BLaER1 (cell line): Measurements from ENCODE around the gene MAP4K4.

Experiments
- H3K27ac ChIP-seq: shearing (Covaris generic); formaldehyde crosslinking; 2 replicates; pipeline ENCODE4 v1.8.1; 2022
- H3K27me3 ChIP-seq: shearing (Covaris generic); formaldehyde crosslinking; 2 replicates; pipeline ENCODE4 v1.8.1; 2022
- H3K36me3 ChIP-seq: shearing (Covaris generic); formaldehyde crosslinking; 2 replicates; pipeline ENCODE4 v1.8.1; 2022
- H3K4me1 ChIP-seq: shearing (Covaris generic); formaldehyde crosslinking; 2 replicates; pipeline ENCODE4 v1.8.1; 2022
- H3K4me2 ChIP-seq: shearing (Covaris generic); formaldehyde crosslinking; 2 replicates; pipeline ENCODE4 v1.8.1; 2022
- H3K4me3 ChIP-seq: shearing (Covaris generic); formaldehyde crosslinking; 2 replicates; pipeline ENCODE4 v1.8.1; 2022
- H3K9ac ChIP-seq: shearing (Covaris generic); formaldehyde crosslinking; 2 replicates; pipeline ENCODE4 v1.8.1; 2022
- H3K9me3 ChIP-seq: shearing (Covaris generic); formaldehyde crosslinking; 2 replicates; pipeline ENCODE4 v1.8.1; 2022
- H4K20me1 ChIP-seq: shearing (Covaris generic); formaldehyde crosslinking; 2 replicates; pipeline ENCODE4 v1.8.1; 2022
- Cebpa-rat ChIP-seq: shearing (Covaris generic); IDR thresholded peaks from 2 replicates; pipeline ENCODE4 v1.8.1; 2022

MAP4K4 gene

DNA sequence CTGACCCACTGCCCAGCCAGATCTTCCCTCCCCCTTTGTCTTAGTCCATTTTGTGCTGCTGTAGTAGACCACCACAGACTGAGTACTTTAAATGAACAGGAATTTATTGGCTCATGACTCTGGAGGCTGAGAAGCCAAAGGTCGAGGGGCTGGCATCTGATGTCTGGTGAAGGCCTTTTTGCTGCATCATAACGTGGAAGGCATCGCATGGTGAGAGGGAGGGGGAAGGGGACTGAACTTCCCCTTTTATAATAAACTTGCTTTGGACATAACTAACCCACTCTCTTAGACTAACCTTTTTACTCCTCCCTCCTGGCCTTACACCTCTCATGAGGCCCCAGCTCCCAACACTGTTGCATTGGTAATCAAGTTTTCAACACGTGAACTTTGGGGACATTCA lies 83.8 kb downstream of the MAP4K4 start:
- no peak for TF ChIP-seq Cebpa-rat
- H3K9ac ChIP-seq, result no peak overlapping the region
- H3K27ac ChIP-seq, result no peak overlapping the region
- H3K36me3 ChIP-seq, result peaks cover 18% of the 10 kb centered on the region
- H3K9me3 ChIP-seq, result 0 out of 2 replicates have a peak, but pooled peaks cover 5% of the 10 kb centered on the region
- peak overlapping the region; percentile 20 for H3K4me2 ChIP-seq
- H3K4me1 ChIP-seq, result peaks cover 32% of the 10 kb centered on the region
- no peak overlapping the region for H3K4me3 ChIP-seq
- peaks cover 100% of the 10 kb centered on the region for H4K20me1 ChIP-seq
- no peaks in the 10 kb centered on the region for H3K27me3 ChIP-seq

DNA sequence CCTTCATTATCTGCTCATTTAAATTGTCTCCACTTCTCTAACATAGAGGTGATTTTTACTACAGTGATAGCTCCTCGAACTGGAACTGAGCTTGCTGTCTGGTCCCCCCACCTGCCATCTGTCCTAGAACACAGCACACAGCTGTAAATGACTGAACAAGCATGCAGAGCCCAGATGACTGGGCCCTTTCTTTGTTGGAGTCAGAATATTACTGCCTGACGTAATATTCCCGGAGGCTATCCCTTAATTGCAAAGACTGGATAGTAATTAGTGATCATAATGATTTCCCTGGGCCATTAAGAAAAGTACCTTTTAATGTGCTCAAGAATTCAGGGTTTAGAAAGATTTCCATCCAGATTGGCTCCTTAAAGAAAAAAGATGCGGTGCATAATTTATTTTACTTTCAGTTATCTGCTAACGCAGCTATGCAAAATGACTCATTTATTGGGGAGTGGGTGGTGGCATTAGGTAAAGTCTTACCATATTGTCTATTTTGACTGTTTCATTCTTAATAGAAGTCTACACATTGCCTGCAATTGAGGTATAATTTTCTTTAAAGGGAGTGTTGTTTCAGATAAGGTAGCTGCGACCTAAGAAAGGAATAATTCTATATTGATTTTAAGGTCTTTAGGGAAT lies 84.4 kb downstream of the MAP4K4 start:
- H4K20me1 ChIP-seq, result peaks cover 100% of the 10 kb centered on the region
- peaks cover 18% of the 10 kb centered on the region for H3K36me3 ChIP-seq
- 0 out of 2 replicates have a peak, but pooled peaks cover 5% of the 10 kb centered on the region for H3K9me3 ChIP-seq
- no peak overlapping the region for H3K9ac ChIP-seq
- peaks cover 32% of the 10 kb centered on the region for H3K4me1 ChIP-seq
- H3K4me3 ChIP-seq, result no peak overlapping the region
- no peak overlapping the region for H3K4me2 ChIP-seq
- no peak overlapping the region for H3K27ac ChIP-seq
- H3K27me3 ChIP-seq, result no peaks in the 10 kb centered on the region
- no peak for TF ChIP-seq Cebpa-rat

DNA sequence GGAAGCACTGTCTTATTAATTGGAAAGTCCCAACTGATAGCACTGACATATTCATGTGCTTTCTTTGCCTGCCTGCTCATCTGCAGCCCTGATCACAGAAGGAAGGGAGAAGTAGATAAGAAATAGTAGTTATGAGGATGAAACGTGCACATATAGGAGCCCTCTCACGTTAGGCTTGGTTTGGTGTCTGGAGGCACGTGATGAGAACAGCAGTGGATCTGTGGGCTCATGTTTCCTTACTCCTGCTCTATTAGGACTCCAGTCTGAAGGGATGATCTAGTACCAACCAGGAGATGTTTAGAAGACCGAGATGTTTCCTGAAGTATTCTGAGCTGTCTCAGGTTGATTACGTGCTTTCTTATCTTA lies 84.9 kb downstream of the MAP4K4 start:
- Histone ChIP-seq H4K20me1 (peaks cover 100% of the 10 kb centered on the region), H3K9me3 (0 out of 2 replicates have a peak, but pooled peaks cover 5% of the 10 kb centered on the region), H3K9ac (no peak overlapping the region), H3K36me3 (peaks cover 18% of the 10 kb centered on the region), H3K27me3 (no peaks in the 10 kb centered on the region), H3K4me1 (peaks cover 32% of the 10 kb centered on the region), H3K4me3 (no peak overlapping the region), H3K27ac (no peak overlapping the region), H3K4me2 (no peak overlapping the region)
- TF ChIP-seq Cebpa-rat, result no peak

DNA sequence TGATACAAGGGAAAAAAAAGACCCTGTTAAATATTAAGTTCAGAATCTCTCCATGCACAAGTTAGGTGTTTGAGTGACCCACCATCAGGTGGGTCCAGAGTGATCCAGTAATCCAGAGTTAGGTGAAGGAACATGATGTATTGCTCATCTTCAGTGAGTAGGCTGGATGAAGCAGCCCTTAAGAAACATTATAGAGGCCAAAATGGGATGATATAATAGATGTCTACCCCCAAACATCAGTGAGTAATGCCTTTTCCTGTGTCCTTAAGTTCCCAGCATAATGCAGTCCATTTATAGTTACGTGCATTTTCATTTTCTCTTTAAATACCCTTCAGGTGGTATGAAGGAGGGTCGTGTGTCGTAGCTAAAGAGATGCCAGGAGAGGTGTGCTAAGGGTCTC lies 89.6 kb downstream of the MAP4K4 start:
- Histone ChIP-seq H3K36me3 (peaks cover 31% of the 10 kb centered on the region), H3K4me1 (no peaks in the 10 kb centered on the region), H4K20me1 (peaks cover 100% of the 10 kb centered on the region), H3K9me3 (0 out of 2 replicates have a peak, but pooled peaks cover 5% of the 10 kb centered on the region), H3K27me3 (no peaks in the 10 kb centered on the region), H3K9ac (no peak overlapping the region), H3K4me2 (no peak overlapping the region), H3K4me3 (no peak overlapping the region), H3K27ac (no peak overlapping the region)
- no peak for TF ChIP-seq Cebpa-rat

DNA sequence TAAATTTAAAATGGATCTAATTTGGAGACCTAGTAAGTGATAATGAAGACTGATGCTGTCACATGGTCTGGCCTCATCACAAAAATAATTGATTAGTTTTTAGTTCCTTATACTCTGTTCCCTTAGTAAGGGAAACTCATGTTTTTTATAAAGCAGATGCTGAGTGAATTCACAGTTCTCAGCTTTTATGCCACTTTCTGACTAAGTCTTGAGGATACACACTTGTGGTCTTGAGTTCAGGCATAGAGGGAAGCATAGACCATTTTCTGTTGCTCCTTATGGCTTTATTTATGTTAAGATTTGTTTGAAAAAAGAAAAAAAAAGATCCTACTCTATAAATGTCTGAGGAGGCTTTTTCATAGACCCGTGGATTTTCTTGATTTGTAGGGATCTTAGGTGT lies 91.1 kb downstream of the MAP4K4 start:
- H3K27me3 ChIP-seq, result no peaks in the 10 kb centered on the region
- no peak overlapping the region for H3K27ac ChIP-seq
- no peak for TF ChIP-seq Cebpa-rat
- 0 out of 2 replicates have a peak, but pooled peaks cover 4% of the 10 kb centered on the region for H3K9me3 ChIP-seq
- H3K4me2 ChIP-seq, result no peak overlapping the region
- no peak overlapping the region for H3K9ac ChIP-seq
- H3K36me3 ChIP-seq, result peaks cover 42% of the 10 kb centered on the region
- no peaks in the 10 kb centered on the region for H3K4me1 ChIP-seq
- no peak overlapping the region for H3K4me3 ChIP-seq
- H4K20me1 ChIP-seq, result peaks cover 100% of the 10 kb centered on the region

DNA sequence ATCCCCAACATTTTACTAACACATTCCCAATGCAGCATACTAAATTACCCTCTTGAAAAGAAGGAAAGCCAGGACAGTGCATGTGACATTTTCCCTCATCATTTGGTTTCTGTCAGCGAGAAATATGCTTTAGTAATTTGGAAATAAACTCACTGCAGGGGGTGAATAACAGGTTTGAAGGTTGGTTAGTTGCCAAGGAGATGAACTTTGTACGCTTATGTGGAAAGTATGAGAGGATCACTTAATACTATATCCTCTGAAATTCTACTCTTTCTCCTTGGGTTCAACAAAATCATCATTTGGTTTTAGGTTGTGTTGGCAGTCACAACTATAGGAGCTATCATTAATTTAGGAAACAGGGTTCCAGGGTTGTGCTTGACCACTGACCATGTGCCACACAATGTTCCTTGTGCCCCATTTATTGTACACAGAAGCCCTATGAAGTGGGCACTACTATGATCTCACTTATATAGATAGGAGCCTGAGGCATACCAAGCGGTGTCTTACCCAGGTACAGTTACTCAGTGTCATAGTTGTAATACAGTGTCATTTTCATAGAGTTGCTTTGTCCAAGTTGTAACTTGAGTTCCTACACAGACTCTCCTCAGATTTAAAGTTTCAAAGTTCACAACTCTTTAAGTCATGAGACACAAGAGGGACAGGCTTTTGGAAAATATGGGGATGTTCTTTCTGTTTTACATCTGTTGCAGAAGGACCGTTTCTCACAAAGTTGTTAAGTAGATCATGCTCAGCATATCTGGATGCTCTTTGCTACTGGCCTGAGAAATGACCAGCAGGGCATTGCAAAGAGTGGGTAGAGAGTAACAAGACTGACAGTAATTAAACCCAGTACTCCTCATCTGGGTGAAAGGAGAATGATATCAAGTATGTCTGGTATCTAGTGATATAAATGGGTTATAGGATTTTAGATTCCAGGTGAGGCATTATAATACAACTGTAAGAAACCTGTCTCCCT lies 91.8 kb downstream of the MAP4K4 start:
- H3K9me3 ChIP-seq, result no peaks in the 10 kb centered on the region
- H3K27ac ChIP-seq, result no peak overlapping the region
- no peak overlapping the region for H3K4me3 ChIP-seq
- peaks cover 37% of the 10 kb centered on the region for H3K36me3 ChIP-seq
- H3K4me2 ChIP-seq, result no peak overlapping the region
- H4K20me1 ChIP-seq, result peaks cover 100% of the 10 kb centered on the region
- no peaks in the 10 kb centered on the region for H3K4me1 ChIP-seq
- H3K9ac ChIP-seq, result no peak overlapping the region
- TF ChIP-seq Cebpa-rat, result no peak
- H3K27me3 ChIP-seq, result no peaks in the 10 kb centered on the region

DNA sequence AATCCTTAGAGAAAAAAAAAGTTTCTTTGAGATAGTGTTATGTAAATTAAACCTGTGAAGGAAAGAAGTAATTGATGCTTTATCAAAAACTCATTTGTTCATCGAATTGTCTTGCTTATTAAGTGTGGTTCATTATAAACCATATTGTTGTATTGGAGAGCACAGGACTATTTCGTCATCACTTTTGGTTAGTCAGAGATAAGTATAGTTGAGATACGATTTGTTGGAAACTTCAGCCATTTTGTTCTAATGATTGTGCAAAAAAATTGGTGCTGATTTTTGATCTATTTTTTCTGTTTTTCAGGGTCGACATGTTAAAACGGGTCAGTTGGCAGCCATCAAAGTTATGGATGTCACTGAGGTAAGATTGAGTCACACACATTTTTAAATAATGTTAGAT lies 92.9 kb downstream of the MAP4K4 start:
- Histone ChIP-seq H3K27ac (no peak overlapping the region), H3K36me3 (peaks cover 37% of the 10 kb centered on the region), H3K9ac (no peak overlapping the region), H3K4me2 (no peak overlapping the region), H4K20me1 (peaks cover 100% of the 10 kb centered on the region), H3K4me1 (peaks cover 8% of the 10 kb centered on the region), H3K4me3 (no peak overlapping the region), H3K9me3 (no peaks in the 10 kb centered on the region), H3K27me3 (no peaks in the 10 kb centered on the region)
- no peak for TF ChIP-seq Cebpa-rat

DNA sequence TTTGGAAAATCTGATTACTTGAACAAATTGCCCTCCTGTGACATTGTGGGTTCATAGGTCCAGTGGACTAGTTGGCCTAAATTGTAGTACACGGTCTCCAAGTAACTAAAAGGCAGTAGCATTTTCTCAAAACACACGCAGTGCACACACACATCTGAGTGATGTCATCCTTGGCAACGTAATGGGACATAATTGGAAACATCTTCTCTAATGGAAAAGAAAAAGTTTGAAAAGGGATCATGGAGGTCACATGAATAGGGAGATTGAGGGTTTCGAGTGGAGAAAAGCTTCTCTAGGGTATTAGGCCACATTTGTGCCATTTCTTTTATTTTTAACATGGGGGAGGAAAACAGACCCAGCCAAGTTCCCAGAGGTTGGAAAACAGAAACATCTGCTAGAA lies 93.3 kb downstream of the MAP4K4 start:
- H3K27me3 ChIP-seq, result no peaks in the 10 kb centered on the region
- H4K20me1 ChIP-seq, result peaks cover 100% of the 10 kb centered on the region
- TF ChIP-seq Cebpa-rat, result no peak
- no peak overlapping the region for H3K4me3 ChIP-seq
- H3K36me3 ChIP-seq, result peaks cover 37% of the 10 kb centered on the region
- H3K9ac ChIP-seq, result no peak overlapping the region
- H3K4me2 ChIP-seq, result no peak overlapping the region
- peaks cover 9% of the 10 kb centered on the region for H3K4me1 ChIP-seq
- H3K9me3 ChIP-seq, result no peaks in the 10 kb centered on the region
- H3K27ac ChIP-seq, result no peak overlapping the region

DNA sequence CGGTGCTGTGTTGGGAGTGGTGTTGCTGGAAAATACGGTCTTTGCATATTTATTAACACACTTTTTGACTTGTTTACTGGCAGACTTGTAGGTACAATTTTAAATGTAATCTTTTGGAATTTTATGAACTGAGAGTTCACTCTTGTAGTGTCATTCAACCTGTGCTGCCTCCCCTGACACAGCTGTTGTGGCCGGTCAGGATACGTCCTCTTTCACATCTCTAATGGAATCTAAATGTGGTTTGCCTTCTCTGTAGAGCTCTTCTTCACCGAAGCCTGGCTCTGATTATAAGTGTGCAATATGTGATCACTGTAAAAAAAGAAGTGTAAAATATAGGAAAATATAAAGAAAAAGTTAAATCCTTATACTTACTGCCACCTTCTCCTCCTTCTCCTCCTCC lies 94.7 kb downstream of the MAP4K4 start:
- peaks cover 22% of the 10 kb centered on the region for H3K4me1 ChIP-seq
- peaks cover 37% of the 10 kb centered on the region for H3K36me3 ChIP-seq
- no peaks in the 10 kb centered on the region for H3K27me3 ChIP-seq
- no peaks in the 10 kb centered on the region for H3K9me3 ChIP-seq
- no peak overlapping the region for H3K27ac ChIP-seq
- TF ChIP-seq Cebpa-rat, result no peak
- no peak overlapping the region for H3K9ac ChIP-seq
- no peak overlapping the region for H3K4me2 ChIP-seq
- H3K4me3 ChIP-seq, result no peak overlapping the region
- peaks cover 100% of the 10 kb centered on the region for H4K20me1 ChIP-seq

DNA sequence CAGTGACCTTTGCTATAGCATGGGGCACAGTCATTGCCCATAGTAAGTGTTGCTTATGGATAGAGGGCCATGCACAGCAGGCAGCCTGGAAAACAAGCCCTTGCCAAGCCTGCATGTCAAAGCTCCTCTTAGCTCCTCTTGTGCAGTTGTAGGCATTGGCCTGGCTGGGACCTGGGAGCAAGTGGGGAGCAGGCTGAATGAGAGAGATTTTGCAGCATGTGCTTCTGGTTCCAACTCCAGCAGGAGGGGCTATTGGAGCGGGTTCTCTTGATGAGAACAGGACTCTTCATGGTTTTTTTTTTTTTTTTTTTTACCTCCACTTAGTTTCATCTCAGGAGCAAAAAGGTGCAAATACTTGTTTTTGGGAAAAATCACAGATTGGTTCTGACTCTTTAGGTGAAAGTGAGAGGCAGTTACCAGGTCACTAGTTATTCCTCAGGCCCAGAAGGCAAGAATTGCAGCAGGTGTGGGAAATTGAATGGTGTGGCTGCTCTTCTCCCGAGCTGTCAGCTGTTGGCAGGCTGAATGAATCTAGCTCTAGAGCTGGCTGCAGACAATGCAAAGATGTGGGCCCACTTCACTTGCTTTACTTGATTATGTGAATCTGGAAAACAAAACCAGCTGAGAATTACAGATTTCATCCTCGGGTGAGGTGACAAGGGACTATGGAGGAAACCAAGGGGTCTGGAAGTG lies 95.9 kb downstream of the MAP4K4 start:
- peaks cover 24% of the 10 kb centered on the region for H3K4me1 ChIP-seq
- TF ChIP-seq Cebpa-rat, result no peak
- no peak overlapping the region for H3K4me2 ChIP-seq
- no peak overlapping the region for H3K9ac ChIP-seq
- H4K20me1 ChIP-seq, result peaks cover 100% of the 10 kb centered on the region
- H3K27me3 ChIP-seq, result no peaks in the 10 kb centered on the region
- H3K36me3 ChIP-seq, result peaks cover 37% of the 10 kb centered on the region
- no peak overlapping the region for H3K4me3 ChIP-seq
- H3K27ac ChIP-seq, result no peak overlapping the region
- no peaks in the 10 kb centered on the region for H3K9me3 ChIP-seq
